ENCODE results near the gene RPTOR.
A peak's percentile ranks its signal among the peaks of the same experiment; 100 is the strongest.

RPTOR gene

GRCh38 chr17:80991645-80992076, 447.0 kb downstream of the RPTOR start, which contains the start of gene CHMP6:
CHMP6 (plus strand) TSS chr17:80991841; CDS start chr17:80991919, 78 bp downstream.
- FAIRE-seq, result no peak
- peak; percentile 78 for DNase-seq (ENCODE audit: insufficient read length, low spot score)
- TF ChIP-seq POLR2A (IDR thresholded peaks at IDR 0.05; ENCODE audit: low read depth, low read length), result peak; percentile 47; the same call in 1 of the 2 replicates

- TF ChIP-seq POLR2A (IDR thresholded peaks at IDR 0.05; ENCODE audit: low read depth, low read length), result no peak
- DNase-seq (ENCODE audit: insufficient read length, low spot score) (no peak), FAIRE-seq (no peak)
Observed at GRCh38 chr17:80992077-80992947, 447.7 kb downstream of the RPTOR start.

GRCh38 chr17:80992948-80993624, 448.4 kb downstream of the RPTOR start:
- no peak for TF ChIP-seq POLR2A (IDR thresholded peaks at IDR 0.05; ENCODE audit: low read depth, low read length)
- FAIRE-seq (no peak), DNase-seq (ENCODE audit: insufficient read length, low spot score) (no peak)

GRCh38 chr17:80995131-80995530, 450.5 kb downstream of the RPTOR start:
- no peak for TF ChIP-seq POLR2A (IDR thresholded peaks at IDR 0.05; ENCODE audit: low read depth, low read length)
- FAIRE-seq (no peak), DNase-seq (ENCODE audit: insufficient read length, low spot score) (no peak)

GRCh38 chr17:80996422-80997305, 452.0 kb downstream of the RPTOR start:
- DNase-seq (ENCODE audit: insufficient read length, low spot score), result no peak
- FAIRE-seq, result no peak
- 0 out of 2 replicates have a peak, but pooled peaks have one; percentile 3 for TF ChIP-seq POLR2A (IDR thresholded peaks at IDR 0.05; ENCODE audit: low read depth, low read length)

GRCh38 chr17:80997424-80998117, 452.9 kb downstream of the RPTOR start:
- 0 out of 2 replicates have a peak, but pooled peaks have one; percentile 22 for TF ChIP-seq POLR2A (IDR thresholded peaks at IDR 0.05; ENCODE audit: low read depth, low read length)
- peak; percentile 98 for DNase-seq (ENCODE audit: insufficient read length, low spot score)
- no peak for FAIRE-seq

GRCh38 chr17:80998118-80998747, 453.6 kb downstream of the RPTOR start:
- DNase-seq (ENCODE audit: insufficient read length, low spot score) (no peak), FAIRE-seq (no peak)
- TF ChIP-seq POLR2A (IDR thresholded peaks at IDR 0.05; ENCODE audit: low read depth, low read length), result no peak

GRCh38 chr17:80998748-80999535, 454.3 kb downstream of the RPTOR start:
- no peak for TF ChIP-seq POLR2A (IDR thresholded peaks at IDR 0.05; ENCODE audit: low read depth, low read length)
- FAIRE-seq (no peak), DNase-seq (ENCODE audit: insufficient read length, low spot score) (no peak)

- no peak for FAIRE-seq
- TF ChIP-seq POLR2A (IDR thresholded peaks at IDR 0.05; ENCODE audit: low read depth, low read length), result no peak
- DNase-seq (ENCODE audit: insufficient read length, low spot score), result no peak
Observed at GRCh38 chr17:80999536-81000333, 455.1 kb downstream of the RPTOR start.

GRCh38 chr17:81000334-81000630, 455.6 kb downstream of the RPTOR start:
- no peak for TF ChIP-seq POLR2A (IDR thresholded peaks at IDR 0.05; ENCODE audit: low read depth, low read length)
- DNase-seq (ENCODE audit: insufficient read length, low spot score), result no peak

GRCh38 chr17:81000631-81001357, 456.2 kb downstream of the RPTOR start:
- no peak for TF ChIP-seq POLR2A (IDR thresholded peaks at IDR 0.05; ENCODE audit: low read depth, low read length)

More at GRCh38 chr17:81000334-81000630, 455.6 kb downstream of the RPTOR start:
- FAIRE-seq, result no peak

More at GRCh38 chr17:81000631-81001357, 456.2 kb downstream of the RPTOR start:
- DNase-seq (ENCODE audit: insufficient read length, low spot score) (no peak), FAIRE-seq (no peak)
